BLaER1 (cell line): ENCODE results near the gene FAIM2.
"Not testable (repeated sequence)": the region's sequence is repeated elsewhere in the genome, so short reads cannot be mapped to it uniquely, and the experiment has no call there.

Experiments used
- H3K27ac ChIP-seq: shearing (Covaris generic); formaldehyde crosslinking; 2 replicates; pipeline ENCODE4 v1.8.1; 2022
- H3K27me3 ChIP-seq: shearing (Covaris generic); formaldehyde crosslinking; 2 replicates; pipeline ENCODE4 v1.8.1; 2022
- H3K36me3 ChIP-seq: shearing (Covaris generic); formaldehyde crosslinking; 2 replicates; pipeline ENCODE4 v1.8.1; 2022
- H3K4me1 ChIP-seq: shearing (Covaris generic); formaldehyde crosslinking; 2 replicates; pipeline ENCODE4 v1.8.1; 2022
- H3K4me2 ChIP-seq: shearing (Covaris generic); formaldehyde crosslinking; 2 replicates; pipeline ENCODE4 v1.8.1; 2022
- H3K4me3 ChIP-seq: shearing (Covaris generic); formaldehyde crosslinking; 2 replicates; pipeline ENCODE4 v1.8.1; 2022
- H3K9ac ChIP-seq: shearing (Covaris generic); formaldehyde crosslinking; 2 replicates; pipeline ENCODE4 v1.8.1; 2022
- H3K9me3 ChIP-seq: shearing (Covaris generic); formaldehyde crosslinking; 2 replicates; pipeline ENCODE4 v1.8.1; 2022
- H4K20me1 ChIP-seq: shearing (Covaris generic); formaldehyde crosslinking; 2 replicates; pipeline ENCODE4 v1.8.1; 2022
- Cebpa-rat ChIP-seq: shearing (Covaris generic); IDR thresholded peaks from 2 replicates; pipeline ENCODE4 v1.8.1; 2022

FAIM2 gene

DNA sequence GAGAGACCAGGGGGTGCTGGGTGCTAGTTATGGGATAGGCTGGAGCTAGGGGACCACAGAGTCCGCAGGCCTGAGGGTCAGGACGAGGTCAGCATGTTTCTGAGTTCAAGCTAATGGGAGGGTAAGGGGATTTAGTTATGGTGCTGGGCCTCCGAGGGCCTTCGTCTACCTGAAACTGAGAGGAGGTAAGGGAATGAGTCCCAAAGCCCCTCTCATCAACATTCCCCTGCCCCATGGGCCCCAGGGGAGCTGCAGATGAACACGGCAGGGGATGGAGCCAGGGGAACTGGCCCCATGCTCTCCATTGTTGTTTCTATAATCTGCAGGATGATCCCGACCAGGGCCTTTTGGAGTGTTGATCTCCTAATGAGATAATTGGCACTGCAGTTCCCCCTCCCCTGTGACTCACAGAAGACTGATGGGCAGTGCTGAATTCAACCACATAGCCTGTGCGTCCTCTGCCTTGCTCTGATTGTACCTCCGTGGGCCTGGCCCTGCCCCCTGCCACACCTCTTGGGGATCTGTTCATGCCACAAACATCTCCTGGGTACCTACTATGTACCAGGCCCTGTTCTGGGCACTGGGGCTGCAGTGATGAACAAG is 21.4 kb downstream of the FAIM2 start:
- Histone ChIP-seq H3K4me2 (no peak overlapping the region), H3K4me3 (no peak overlapping the region), H3K27me3 (no peaks in the 10 kb centered on the region), H3K27ac (no peak overlapping the region), H3K9ac (no peak overlapping the region), H3K9me3 (no peaks in the 10 kb centered on the region), H4K20me1 (no peaks in the 10 kb centered on the region), H3K36me3 (no peaks in the 10 kb centered on the region), H3K4me1 (no peaks in the 10 kb centered on the region)
- no peak for TF ChIP-seq Cebpa-rat

DNA sequence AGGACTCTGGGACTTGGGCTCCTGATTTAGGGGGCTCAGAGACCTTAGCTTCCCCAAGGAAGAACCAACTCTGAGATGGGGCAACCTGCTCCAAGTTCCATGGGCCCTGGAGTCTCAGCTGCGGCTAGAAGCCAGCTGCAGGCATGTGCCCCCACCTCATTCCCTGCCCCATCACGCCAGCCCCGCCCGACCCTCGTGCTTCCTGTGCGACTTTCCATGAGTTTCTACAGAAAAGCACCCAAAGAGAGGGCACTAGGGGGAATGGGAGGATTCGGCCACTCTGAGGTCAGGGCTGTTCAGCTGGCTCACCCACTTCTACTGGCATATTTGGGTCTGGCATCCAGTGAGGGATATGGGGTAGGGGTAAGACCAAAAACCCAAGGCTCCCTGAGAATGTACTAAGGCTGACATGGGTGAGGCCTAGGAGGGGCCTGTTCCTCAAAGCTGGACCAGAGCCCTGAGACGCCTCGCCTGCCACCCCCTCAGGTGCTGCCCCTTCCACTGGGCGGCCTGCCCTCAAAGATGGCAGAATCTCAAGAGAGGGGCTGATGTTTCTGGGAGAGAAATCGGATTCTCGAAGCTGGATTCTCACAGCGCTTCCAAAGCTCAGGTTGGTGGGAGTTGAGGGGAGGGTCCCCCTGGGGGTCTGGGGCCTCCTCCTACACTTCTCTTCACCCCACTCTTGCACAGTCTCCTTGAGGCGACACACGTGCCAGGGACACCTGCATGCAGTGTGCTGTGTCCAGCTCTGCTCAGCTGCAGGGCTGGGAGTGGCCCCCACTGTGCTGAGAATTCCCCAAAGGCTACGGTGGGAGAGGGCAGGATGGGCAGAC is 22.1 kb downstream of the FAIM2 start:
- Histone ChIP-seq H3K9ac (no peak overlapping the region), H3K9me3 (no peaks in the 10 kb centered on the region), H3K27ac (no peak overlapping the region), H4K20me1 (no peaks in the 10 kb centered on the region), H3K4me2 (no peak overlapping the region), H3K36me3 (no peaks in the 10 kb centered on the region), H3K4me3 (no peak overlapping the region), H3K27me3 (no peaks in the 10 kb centered on the region), H3K4me1 (no peaks in the 10 kb centered on the region)
- no peak for TF ChIP-seq Cebpa-rat

DNA sequence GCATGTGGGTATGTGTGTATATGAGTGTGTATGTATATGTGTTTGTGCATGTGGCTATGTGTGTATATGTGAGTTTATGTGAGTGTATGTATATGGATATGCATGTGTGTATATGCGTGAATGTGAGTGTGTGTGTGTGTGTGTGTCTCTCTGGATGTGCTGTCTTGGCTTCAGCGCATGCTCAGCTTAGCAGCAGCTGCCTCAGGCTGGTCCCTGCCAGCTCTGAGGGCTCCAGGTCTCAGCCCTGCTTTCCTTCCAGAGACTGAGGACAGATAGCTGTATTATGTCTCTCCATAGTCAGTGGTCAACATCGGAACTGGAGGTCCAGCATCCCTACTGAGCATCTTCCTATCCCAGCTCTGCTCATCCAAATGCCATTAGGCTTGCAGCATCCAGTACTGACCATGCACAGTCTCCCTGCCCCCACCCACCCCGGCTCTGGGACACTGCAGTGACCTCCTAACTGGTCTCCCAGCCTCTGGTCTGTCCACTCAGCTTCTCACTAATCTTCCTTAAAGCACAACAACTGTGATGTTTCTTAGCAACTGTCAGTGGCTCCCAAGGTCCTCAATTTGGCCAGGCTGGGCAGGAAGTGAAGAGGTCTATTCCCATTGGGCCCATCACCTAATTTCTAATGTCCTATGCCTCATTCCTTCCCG is 22.8 kb downstream of the FAIM2 start:
- H3K36me3 ChIP-seq = no peaks in the 10 kb centered on the region
- no peaks in the 10 kb centered on the region for H3K27me3 ChIP-seq
- no peak overlapping the region for H3K9ac ChIP-seq
- H3K4me1 ChIP-seq = no peaks in the 10 kb centered on the region
- TF ChIP-seq Cebpa-rat = no peak
- no peak overlapping the region for H3K4me2 ChIP-seq
- no peaks in the 10 kb centered on the region for H3K9me3 ChIP-seq
- no peak overlapping the region for H3K4me3 ChIP-seq
- no peak overlapping the region for H3K27ac ChIP-seq
- H4K20me1 ChIP-seq = no peaks in the 10 kb centered on the region

DNA sequence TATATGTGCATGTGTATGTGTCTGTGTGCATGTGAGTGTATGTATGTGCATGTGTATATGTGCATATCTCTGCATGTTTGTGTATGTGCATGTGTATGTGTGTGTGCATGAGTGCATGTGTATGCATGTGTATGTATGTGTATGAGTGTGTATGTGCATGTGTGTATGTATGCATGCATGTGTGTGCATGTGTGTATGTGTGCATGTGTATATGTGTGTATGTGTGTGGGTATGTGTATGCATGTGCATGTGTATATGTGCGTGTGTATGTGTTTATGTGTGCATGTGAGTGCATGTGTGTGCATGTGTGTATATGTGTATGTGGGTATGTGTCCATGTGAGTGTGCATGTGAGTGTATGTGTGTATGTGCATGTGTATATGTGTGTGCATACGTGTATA is 24.6 kb downstream of the FAIM2 start:
- H3K27me3 ChIP-seq, H3K4me1 ChIP-seq, H4K20me1 ChIP-seq, H3K4me3 ChIP-seq, H3K4me2 ChIP-seq, H3K9me3 ChIP-seq, H3K9ac ChIP-seq, H3K27ac ChIP-seq, H3K36me3 ChIP-seq: not testable (repeated sequence)

DNA sequence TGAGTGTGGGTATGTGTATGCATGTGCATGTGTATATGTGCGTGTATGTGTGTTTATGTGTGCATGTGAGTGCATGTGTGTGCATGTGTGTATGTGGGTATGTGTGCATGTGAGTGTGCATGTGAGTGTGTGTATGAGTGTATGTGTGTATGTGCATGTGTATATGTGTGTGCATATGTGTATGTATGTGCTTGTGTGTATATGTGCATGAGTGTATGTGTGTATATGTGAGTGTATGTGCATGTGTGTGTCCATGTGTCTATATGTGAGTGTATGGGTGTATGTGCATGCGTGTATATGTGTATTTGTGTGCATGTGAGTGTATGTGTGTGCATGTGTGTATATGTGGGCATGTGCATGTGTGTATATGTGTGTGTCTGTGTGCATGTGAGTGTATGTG is 25.7 kb downstream of the FAIM2 start:
- Histone ChIP-seq H3K4me2 (no peak overlapping the region), H3K9me3 (no peaks in the 10 kb centered on the region), H3K4me3 (no peak overlapping the region), H3K27me3 (no peaks in the 10 kb centered on the region), H3K27ac (no peak overlapping the region), H3K4me1 (no peaks in the 10 kb centered on the region), H3K9ac (no peak overlapping the region), H4K20me1 (no peaks in the 10 kb centered on the region), H3K36me3 (no peaks in the 10 kb centered on the region)
- no peak for TF ChIP-seq Cebpa-rat

DNA sequence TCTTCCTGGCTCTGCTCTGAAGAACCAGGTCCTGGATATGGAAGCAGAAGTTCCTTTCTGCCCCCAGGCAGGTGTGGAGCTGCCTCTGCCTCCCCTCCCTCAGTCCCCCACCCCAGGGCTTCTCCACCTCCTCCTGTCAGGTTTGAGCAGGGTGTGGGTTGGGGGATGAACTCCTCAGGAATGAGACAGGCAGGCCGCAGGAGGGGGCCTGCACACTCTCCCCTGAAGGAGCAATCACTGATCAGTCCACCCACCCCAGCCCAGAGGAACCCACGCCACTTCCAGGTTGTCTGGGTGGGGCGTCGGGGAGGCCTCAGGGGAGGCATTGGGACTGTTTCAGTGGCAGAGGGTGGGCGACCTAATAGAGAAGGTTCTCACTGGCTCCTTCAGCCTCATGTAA is 26.6 kb downstream of the FAIM2 start:
- no peaks in the 10 kb centered on the region for H3K9me3 ChIP-seq
- no peaks in the 10 kb centered on the region for H4K20me1 ChIP-seq
- no peak overlapping the region for H3K4me3 ChIP-seq
- no peaks in the 10 kb centered on the region for H3K4me1 ChIP-seq
- H3K36me3 ChIP-seq = no peaks in the 10 kb centered on the region
- no peak overlapping the region for H3K9ac ChIP-seq
- H3K4me2 ChIP-seq = no peak overlapping the region
- no peaks in the 10 kb centered on the region for H3K27me3 ChIP-seq
- no peak for TF ChIP-seq Cebpa-rat
- no peak overlapping the region for H3K27ac ChIP-seq

DNA sequence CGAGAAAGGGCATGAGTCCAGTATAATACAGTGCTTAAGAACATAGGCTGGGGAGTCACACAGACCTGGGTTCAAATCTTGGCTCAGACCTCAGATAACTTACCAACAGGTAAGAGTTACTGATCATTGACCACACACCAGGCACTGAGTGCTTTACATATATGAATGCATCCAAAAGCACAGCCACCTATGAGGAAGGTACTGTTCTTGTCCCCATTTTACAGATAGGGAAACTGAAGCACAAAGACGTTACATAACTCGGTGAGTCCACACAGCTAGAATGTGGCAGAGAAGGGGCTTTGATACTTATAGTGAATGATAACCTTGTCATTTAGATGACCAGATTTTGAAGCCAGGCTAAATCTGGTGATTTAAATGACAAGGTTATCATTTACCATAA is 27.6 kb downstream of the FAIM2 start:
- no peaks in the 10 kb centered on the region for H4K20me1 ChIP-seq
- H3K4me2 ChIP-seq = no peak overlapping the region
- H3K27ac ChIP-seq = no peak overlapping the region
- no peaks in the 10 kb centered on the region for H3K36me3 ChIP-seq
- H3K9me3 ChIP-seq = no peaks in the 10 kb centered on the region
- H3K27me3 ChIP-seq = no peaks in the 10 kb centered on the region
- no peak for TF ChIP-seq Cebpa-rat
- no peaks in the 10 kb centered on the region for H3K4me1 ChIP-seq
- no peak overlapping the region for H3K4me3 ChIP-seq
- H3K9ac ChIP-seq = no peak overlapping the region

DNA sequence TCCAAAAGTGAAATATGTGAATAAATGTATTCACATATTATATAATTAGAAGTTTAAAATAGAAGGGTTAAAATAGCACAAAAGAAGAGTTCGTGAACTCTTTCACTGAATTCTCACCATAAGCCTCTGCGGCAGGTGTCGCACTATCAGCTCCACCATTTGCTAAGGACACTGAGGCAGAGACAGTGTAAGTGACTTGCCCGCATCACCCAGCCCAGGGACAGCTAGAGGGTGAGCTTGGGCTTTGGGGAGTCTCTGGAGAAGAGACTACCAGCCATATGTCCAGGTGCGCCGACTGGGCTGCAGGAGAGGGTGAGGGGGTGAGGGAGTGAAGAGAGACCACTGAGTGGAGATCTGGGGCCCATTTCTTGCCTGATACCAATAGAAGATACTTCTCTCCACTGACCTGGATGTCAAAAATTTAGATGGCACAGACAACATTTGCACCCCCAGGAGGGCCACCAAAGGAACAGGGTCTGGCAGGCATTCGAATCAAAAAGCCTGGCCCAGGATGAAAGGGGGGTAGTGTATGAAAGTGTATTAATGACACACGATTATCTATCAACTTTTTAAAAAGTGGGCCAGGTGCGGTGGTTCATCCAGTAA is 28.5 kb downstream of the FAIM2 start:
- Histone ChIP-seq H3K9ac (no peak overlapping the region), H3K27ac (no peak overlapping the region), H3K9me3 (no peaks in the 10 kb centered on the region), H3K4me3 (no peak overlapping the region), H3K4me1 (no peaks in the 10 kb centered on the region), H4K20me1 (no peaks in the 10 kb centered on the region), H3K27me3 (no peaks in the 10 kb centered on the region), H3K36me3 (no peaks in the 10 kb centered on the region), H3K4me2 (no peak overlapping the region)
- TF ChIP-seq Cebpa-rat = no peak

DNA sequence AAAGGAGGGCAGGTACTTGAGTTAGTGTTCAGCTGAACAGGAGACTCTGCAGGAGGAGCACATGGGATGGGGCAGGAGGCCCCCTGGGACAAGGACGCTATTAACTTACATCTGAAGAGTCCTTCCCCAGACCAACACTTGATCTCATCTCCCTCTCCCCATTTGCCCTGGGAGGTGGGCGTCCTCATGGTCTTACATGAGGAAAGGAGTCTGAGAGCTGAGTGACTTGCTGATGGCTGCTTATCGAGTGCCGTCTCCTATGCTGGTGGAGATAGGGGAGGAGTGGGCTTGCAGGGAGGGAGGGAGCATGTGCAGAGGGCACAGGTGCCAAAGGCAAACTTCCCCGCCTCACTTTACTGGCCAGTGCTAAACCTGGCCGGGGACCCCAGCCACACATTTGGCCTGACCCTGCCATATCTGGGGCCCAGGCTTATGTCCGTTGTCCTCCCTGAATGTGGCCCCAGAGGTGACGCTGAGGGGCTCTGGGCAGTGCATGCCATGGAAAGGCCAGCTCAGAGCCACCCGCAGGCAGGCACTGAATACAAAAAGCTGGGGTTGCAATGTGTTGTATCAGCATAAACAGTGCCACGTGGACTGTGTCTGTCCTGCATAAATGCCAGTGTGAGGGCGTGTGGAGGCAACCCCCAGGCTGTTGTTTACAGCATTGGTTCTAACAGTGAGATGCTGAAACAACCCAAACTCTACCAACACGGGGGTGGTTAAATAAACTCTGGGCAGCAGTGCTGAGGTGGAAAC is 29.4 kb downstream of the FAIM2 start:
- peaks cover 5% of the 10 kb centered on the region; the same call in 1 of the 2 replicates for H3K4me1 ChIP-seq
- no peaks in the 10 kb centered on the region for H3K9me3 ChIP-seq
- no peaks in the 10 kb centered on the region for H3K27me3 ChIP-seq
- no peaks in the 10 kb centered on the region for H4K20me1 ChIP-seq
- H3K27ac ChIP-seq = no peak overlapping the region
- no peak overlapping the region for H3K4me2 ChIP-seq
- H3K36me3 ChIP-seq = no peaks in the 10 kb centered on the region
- H3K4me3 ChIP-seq = no peak overlapping the region
- TF ChIP-seq Cebpa-rat = no peak
- no peak overlapping the region for H3K9ac ChIP-seq
